Measurements from ENCODE around the gene CYP2W1. TPM values are rescaled to one million over a fixed set of nuclear protein-coding genes. Genes with fewer than 3 reads are reported as not detected.

Gene CYP2W1
- total and polyA plus RNA-seq, 12 donors: 0.70 to 71.0 (median 41.6) TPM

DNA sequence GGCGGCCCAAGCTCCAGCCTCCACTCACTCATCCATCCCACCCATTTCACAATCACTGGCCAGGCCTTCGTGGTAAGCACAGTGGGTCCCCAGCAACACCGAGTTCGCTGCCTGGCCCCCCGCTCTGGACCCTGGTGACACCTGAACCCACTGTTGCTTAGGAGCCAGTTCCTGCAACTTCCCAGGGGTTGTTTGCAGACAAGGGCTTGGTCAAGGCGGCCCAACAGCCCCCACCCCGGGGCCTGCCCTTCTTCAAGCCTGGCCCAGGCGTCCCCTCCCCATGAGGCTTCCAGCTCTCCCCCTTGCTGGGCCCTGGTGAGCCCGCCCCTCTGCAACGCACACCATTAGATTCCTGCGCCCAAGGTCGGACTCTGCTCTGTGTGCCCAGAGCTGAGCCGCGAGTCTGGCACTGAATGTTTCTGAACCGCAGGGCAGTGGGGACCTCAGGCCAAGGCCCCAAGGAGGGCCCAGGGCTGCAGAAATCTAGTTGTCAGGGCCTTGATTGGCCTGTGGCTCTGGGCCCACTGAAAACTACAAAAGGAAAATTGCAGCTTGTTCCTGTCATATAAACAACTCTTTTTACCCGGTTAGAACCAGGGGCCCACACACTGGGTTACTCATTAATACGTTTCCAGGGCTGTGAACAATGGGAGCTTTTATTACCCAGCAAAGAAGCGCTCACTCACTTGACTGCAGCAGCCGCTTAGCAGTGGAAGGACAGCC is 5.5 kb upstream of the CYP2W1 start:
- H3K4me3 ChIP-seq: no peak overlapping the region
- H3K36me3 ChIP-seq (replicated peaks in 1 of 2): peaks cover 0 to 9% of the 10 kb centered on the region in 2 donors
- intact Hi-C loops (cut with DNase I): no loop called here
- peak overlapping the region; percentile 35 to 99 (median 91) for H3K27ac ChIP-seq
- DNase-seq: peak; percentile 83 to 94 (median 89)
- H3K27me3 ChIP-seq: no peaks in the 10 kb centered on the region
- 33 to 42% (median 37%) methylated on average over 4 to 19 of the region's 19 CpGs for WGBS, 4 donors
- H3K9me3 ChIP-seq (replicated peaks in 1 of 3): no peaks in the 10 kb centered on the region
- H3K4me1 ChIP-seq (replicated peaks in 1 of 2): peaks cover 45 to 46% of the 10 kb centered on the region in 2 donors
- peak in 1 of 2 donors; percentile 61 for TF ChIP-seq POLR2A (IDR thresholded peaks at IDR 0.05)
- TF ChIP-seq, protein P1, sequence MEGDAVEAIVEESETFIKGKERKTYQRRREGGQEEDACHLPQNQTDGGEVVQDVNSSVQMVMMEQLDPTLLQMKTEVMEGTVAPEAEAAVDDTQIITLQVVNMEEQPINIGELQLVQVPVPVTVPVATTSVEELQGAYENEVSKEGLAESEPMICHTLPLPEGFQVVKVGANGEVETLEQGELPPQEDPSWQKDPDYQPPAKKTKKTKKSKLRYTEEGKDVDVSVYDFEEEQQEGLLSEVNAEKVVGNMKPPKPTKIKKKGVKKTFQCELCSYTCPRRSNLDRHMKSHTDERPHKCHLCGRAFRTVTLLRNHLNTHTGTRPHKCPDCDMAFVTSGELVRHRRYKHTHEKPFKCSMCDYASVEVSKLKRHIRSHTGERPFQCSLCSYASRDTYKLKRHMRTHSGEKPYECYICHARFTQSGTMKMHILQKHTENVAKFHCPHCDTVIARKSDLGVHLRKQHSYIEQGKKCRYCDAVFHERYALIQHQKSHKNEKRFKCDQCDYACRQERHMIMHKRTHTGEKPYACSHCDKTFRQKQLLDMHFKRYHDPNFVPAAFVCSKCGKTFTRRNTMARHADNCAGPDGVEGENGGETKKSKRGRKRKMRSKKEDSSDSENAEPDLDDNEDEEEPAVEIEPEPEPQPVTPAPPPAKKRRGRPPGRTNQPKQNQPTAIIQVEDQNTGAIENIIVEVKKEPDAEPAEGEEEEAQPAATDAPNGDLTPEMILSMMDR (IDR thresholded peaks at IDR 0.05): no peak

DNA sequence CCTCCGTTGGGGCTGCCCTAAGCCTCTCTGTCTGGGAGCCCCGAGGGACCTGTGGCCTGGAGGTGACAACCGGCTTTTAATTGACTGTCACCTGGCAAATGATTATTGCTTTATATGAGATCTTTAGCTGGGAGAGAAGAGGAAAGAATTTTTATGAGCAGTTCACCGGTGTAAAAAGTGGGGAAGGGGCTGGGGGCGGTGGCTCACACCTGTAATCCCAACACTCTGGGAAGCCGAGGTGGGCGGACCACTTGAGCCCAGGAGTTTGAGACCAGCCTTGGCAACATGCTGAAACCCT is 5.0 kb upstream of the CYP2W1 start:
- intact Hi-C loops (cut with DNase I): no loop called here
- no peaks in the 10 kb centered on the region for H3K9me3 ChIP-seq (replicated peaks in 1 of 3)
- H3K27ac ChIP-seq: peak overlapping the region; percentile 35 to 99 (median 91)

DNA sequence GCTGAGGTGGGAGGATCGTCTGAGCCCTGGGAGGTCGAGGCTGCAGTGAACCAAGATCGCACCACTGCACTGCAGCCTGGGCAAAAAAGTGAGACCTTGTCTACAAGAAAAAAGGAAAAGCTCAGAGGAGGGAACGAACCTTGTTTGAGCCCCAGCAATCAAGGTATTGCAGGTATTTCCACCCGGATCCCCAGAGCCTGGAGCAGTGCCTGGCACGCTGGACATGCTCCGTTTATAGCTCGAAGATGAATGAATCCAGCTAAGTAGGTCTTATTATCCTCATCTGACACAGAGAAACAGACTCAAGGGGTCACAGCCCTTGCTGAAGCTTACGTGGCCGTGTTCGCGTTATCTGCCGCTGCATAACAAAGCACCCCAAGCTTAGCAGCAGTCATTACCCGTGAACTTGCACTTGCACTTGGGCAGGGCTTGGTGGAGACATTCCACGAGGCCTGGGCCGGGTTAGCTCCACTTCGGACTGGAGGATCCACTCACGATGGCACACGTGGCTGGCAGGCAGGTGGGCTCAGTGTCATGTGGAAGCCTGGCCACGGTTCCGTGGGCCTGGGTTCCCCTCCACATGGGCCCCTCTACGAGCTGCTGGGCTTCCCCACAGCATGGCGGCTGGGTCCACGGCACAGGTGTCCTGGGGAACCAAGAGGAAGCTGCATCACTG is 4.4 kb upstream of the CYP2W1 start:
- Histone ChIP-seq H3K4me1 (replicated peaks in 1 of 2) (peaks cover 37 to 38% of the 10 kb centered on the region in 2 donors), H3K27me3 (no peaks in the 10 kb centered on the region), H3K36me3 (replicated peaks in 1 of 2) (no peaks in the 10 kb centered on the region), H3K9me3 (replicated peaks in 1 of 3) (no peaks in the 10 kb centered on the region), H3K27ac (peak overlapping the region in 4 of 5 donors; percentile 86 to 99 (median 94)), H3K4me3 (no peak overlapping the region)
- WGBS, 4 donors: 70 to 90% (median 84%) methylated on average over 16 to 24 of the region's 24 CpGs
- intact Hi-C loops (cut with DNase I): no loop called here
- DNase-seq: no peak
- TF ChIP-seq POLR2A (IDR thresholded peaks at IDR 0.05): no peak
- TF ChIP-seq, protein P1 (IDR thresholded peaks at IDR 0.05): no peak

More for the DNA sequence above, 5.0 kb upstream of the CYP2W1 start:
- Histone ChIP-seq H3K4me3 (no peak overlapping the region), H3K27me3 (no peaks in the 10 kb centered on the region), H3K4me1 (replicated peaks in 1 of 2) (peaks cover 42 to 43% of the 10 kb centered on the region in 2 donors), H3K36me3 (replicated peaks in 1 of 2) (peaks cover 0 to 5% of the 10 kb centered on the region in 2 donors)
- DNase-seq: no peak
- TF ChIP-seq POLR2A (IDR thresholded peaks at IDR 0.05): no peak
- TF ChIP-seq, protein P1 (IDR thresholded peaks at IDR 0.05): no peak
- 56 to 64% (median 61%) methylated on average over 7 of the region's 7 CpGs for WGBS, 4 donors

DNA sequence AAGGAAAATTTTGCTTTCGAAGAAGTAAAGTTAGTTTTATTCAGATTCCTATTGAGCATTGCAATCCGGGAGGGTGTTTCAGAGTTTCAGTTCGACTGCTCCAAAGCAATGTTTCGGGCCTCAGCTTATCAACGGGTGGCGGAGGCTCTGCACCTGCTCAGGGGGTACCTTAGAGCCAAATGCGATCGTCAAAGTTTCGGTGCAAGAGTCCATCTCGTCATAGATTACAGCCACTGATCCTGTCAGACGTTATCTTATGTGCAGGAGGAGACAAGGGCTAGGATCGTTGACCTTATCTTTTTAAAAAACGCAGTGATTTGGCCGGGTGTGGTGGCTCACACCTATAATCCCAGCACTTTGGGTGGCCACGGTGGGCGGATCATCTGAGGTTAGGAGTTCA is 3.8 kb upstream of the CYP2W1 start:
- Histone ChIP-seq H3K9me3 (replicated peaks in 1 of 3) (no peaks in the 10 kb centered on the region), H3K4me1 (replicated peaks in 1 of 2) (peaks cover 31 to 32% of the 10 kb centered on the region in 2 donors), H3K27ac (peak overlapping the region in 1 of 5 donors; percentile 91), H3K4me3 (no peak overlapping the region), H3K27me3 (no peaks in the 10 kb centered on the region), H3K36me3 (replicated peaks in 1 of 2) (no peaks in the 10 kb centered on the region)
- TF ChIP-seq, protein P1 (IDR thresholded peaks at IDR 0.05): no peak
- TF ChIP-seq POLR2A (IDR thresholded peaks at IDR 0.05): no peak
- intact Hi-C loops (cut with DNase I): no loop called here
- WGBS, 4 donors: 85 to 93% (median 90%) methylated on average over 16 of the region's 16 CpGs
- no peak for DNase-seq
